ENCODE measurements around the gene GIGYF1.
"Not testable (repeated sequence)": the region's sequence is repeated elsewhere in the genome, so short reads cannot be mapped to it uniquely, and the experiment has no call there.

The GIGYF1 gene

DNA sequence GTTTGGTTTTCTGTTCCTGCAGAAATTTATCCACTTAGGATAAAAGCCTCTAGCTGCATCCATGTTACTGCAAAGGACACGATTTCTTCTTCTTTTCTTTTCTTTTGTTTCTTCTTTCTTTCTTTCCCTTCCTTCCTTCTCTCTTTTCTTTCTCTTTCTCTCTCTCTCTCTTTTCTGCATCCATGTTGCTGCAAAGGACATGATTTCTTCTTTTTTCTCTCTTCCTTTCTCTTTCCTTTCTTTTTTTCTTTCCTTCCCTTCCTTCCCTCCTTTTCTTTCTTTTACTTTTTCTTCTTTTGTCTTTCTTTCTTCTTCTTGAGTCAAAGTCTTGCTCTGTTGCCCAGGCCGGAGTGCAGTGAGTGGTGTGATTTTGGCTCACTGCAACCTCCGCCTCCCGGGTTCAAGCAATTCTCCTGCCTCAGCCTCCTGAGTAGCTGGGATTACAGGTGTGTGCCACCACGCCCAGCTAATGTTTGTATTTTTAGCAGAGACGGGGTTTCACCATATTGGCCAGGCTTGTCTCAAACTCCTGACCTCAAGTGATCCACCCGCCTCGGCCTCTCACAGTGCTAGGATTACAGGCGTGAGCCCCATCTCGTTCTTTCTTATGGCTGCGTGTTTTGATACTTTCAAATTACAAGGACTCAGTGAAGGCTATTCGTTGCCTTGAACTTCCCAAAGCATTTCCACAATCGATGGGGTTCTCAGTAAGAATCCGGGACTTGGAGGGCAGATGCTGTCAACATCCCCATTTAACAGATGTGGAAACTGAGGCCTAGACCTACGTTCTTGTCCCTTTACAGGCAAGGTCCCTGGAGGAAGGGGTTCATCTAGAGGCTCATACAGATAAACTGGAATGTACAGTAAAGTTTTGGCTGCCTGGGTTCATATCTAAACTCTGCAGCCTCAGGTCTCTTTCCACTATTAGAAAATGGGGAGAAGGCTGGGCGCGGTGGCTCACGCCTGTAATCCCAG, 22.4 kb downstream of the GIGYF1 start:
- DNase-seq = no peak

DNA sequence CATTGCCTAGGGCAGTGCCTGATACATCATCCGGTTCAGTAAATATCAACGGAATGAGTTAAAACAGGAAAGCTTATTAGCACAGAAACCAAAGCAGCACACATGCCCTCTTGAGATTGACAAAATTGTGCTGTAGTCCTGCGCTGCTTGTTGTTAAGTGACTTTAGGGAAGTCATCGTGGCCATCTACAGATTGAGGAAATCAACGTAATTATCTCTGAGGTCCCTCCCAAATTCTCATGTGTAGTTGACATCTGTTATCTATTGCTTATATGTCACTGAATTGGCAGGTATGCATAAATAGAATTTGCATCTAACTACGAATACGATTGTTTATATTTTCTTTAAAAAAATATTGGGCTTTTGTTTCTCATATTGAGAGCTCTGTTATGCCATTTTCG, 24.0 kb downstream of the GIGYF1 start:
- no peak for DNase-seq

GRCh38 chr7:100669106-100669505, 24.9 kb downstream of the GIGYF1 start:
- DNase-seq = not testable (repeated sequence)

DNA sequence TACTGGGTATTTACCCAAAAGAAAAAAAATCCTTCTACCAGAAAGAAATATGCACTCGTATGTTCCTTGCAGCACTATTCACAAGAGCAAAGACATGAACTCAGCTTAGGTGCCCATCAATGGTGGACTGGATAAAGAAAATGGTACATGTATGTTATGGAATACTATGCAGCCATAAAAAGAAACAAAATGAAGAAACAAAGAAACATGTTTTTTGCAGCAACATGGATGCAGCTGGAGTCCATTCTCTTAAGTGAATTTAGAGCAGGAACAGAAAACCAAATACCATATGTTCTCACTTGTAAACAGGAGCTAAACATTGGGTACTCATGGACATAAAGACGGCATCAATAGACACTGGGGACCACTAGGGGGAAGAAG, 26.0 kb downstream of the GIGYF1 start:
- no peak for DNase-seq

- no peak for DNase-seq
Measured at GRCh38 chr7:100667331-100668068, 26.6 kb downstream of the GIGYF1 start.

- DNase-seq = no peak
Measured at GRCh38 chr7:100665168-100665726, 28.8 kb downstream of the GIGYF1 start.

GRCh38 chr7:100662194-100662776, 31.8 kb downstream of the GIGYF1 start:
- not testable (repeated sequence) for DNase-seq

GRCh38 chr7:100655908-100656674, 38.0 kb downstream of the GIGYF1 start, which contains the start of gene ACTL6B:
TSS of gene ACTL6B (minus strand) at chr7:100656448. CDS start at chr7:100656354, 94 bp downstream.
- DNase-seq = no peak

DNA sequence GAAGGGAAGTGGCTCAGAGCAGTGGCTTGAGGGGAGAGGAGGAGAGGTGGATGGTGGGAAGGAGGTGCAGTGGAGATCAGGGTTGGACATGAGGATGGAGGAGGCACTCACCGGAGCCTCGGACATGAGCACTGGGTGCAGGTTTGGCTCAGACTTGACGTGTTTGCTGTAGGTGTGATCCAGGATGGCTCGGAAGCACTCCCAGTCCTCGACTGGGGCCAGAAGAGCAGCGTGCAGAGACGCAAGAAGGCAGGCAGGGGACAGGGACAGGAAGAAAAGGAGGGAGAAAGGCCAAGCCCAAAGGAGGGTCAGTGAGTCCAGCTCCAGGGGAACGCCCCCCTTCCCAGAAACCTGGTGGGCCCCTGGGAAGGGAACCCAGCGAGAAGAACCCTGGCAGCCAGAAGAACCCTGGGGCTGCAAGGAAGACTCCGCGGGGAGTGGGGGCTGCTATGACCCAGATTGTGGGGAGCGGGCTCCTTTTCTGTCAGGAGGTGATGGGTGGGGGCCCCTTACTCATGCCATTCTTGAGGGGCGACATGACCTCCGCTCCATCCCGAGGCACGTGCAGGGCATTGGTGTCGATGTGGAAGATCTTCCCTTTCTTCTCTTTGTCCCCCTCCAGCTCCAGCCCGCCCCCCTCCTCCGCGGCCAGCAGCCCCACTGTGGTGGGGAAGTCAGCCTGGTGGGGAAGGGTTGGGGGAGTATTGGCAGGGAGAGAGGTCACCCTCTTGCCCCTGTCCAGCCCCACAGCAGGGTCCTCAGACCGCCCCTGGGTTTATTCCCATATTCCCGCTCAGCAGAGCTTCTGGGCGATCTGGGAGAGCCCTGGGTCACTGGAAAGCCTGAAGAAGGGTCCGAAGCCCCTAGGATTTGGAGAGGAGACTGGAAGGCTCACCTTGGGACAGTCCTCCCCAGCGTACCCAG, 38.9 kb downstream of the GIGYF1 start:
- no peak for DNase-seq

GRCh38 chr7:100649826-100650565, 44.1 kb downstream of the GIGYF1 start:
- no peak for DNase-seq

- DNase-seq = no peak
Measured at GRCh38 chr7:100642534-100642907, 51.5 kb downstream of the GIGYF1 start.

- DNase-seq = no peak
Measured at GRCh38 chr7:100641860-100642533, 52.1 kb downstream of the GIGYF1 start.

DNA sequence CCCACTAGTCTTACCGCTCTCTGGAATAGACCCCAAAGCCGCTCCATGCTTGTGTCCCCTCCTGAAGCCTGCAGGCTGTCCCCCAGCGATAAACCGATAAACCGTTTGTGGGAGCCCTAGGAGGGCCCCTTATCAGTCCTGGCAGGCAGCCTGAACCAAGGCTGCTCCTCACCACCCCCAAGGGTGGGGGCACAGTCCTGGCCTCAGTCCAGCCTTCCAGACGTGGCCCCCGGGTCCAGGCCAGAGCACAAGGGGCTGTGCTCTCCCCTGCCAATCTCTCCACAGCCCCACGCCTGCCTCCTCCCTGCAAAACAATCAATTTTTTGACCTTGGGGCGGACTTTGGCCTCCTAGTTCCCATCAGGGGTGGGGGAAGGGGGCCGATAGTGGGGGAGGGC, 52.6 kb downstream of the GIGYF1 start, which contains the start of gene TFR2:
Gene TFR2, minus strand, starts transcription at position 90 of the 397 bp plus-strand sequence. Its CDS starts 43 bp downstream, at position 47.
- DNase-seq = no peak

DNA sequence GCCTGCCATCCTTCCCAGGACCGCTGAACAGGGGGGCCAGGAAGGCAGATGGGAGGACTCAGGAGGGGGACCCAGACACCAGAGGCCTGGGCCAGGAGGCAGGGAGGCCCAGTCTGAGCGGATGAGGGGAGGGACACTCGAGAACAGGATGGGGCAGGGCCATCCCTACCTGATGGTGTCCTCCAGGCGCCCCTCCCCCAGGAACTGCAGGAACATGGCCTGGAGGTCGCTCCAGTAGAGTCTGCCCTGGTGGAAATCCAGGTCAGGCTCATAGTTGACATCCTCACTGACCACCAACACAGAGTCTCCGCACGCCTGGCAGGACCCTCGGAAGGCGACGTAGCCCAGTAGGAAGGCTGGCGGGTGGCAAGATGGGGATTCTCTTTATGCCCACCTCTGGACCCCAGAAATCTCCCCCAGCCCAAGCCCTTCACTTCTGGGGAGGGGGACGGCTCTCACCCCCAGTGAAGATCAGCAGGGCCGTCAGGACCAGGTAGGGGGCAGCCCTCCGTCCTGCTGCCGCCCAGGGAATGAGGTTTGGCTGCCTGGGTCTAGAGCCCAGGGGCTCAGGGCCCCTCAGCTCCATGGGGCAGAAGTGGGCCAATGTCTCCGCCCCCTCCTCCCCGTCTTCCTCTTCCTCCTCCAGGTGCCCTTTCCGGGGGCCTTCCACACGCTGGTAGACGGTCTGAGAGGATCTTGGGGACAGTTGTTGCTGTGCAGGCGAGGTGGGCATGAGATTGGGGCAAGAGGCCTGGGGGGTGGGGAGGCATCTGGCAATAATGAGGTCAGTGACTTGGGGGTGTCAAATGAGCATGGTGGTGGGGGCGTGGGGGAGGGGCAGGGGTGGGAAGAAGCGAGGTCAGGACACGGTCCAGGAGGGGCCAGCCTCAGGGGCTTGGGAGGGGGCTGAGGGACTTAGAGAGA, 53.3 kb downstream of the GIGYF1 start:
- no peak for DNase-seq

GRCh38 chr7:100639995-100640516, 54.0 kb downstream of the GIGYF1 start:
- DNase-seq = no peak

GRCh38 chr7:100632951-100633717, 60.9 kb downstream of the GIGYF1 start:
- peak; percentile 71 for DNase-seq

DNA sequence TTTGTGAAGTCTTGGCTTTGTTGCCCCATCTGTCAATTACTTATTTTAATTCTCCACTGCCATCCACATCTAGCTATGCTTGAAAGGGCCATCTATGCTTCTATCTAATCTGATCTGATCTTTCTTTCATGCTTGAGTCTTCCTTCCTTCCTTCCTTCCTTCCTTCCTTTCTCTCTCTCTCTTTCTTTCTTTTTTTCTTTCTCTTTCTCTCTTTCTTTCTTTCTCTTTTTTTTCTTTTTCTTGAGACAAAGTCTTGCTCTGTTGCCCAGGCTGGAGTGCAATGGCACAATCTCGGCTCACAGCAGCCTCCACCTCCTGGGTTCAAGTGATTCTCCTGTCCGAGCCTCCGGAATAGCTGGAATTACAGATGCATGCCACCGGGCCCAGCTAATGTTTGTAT, 64.0 kb downstream of the GIGYF1 start:
- DNase-seq = no peak
